ENCODE measurements around the gene CEP57.

CEP57 gene

GRCh38 chr11:95829580-95830259, 39.4 kb downstream of the CEP57 start:
- no peak overlapping the region for H3K27ac ChIP-seq (ENCODE audit: low read depth, low read length, severe bottlenecking)
- no peaks in the 10 kb centered on the region for H3K9me3 ChIP-seq (ENCODE audit: control insufficient read depth, low read length)
- H3K4me3 ChIP-seq (ENCODE audit: extremely low read depth, insufficient read depth, low read length, poor library complexity, severe bottlenecking), result no peak overlapping the region
- no peaks in the 10 kb centered on the region for H3K4me1 ChIP-seq (ENCODE audit: control insufficient read depth, insufficient read depth, low read length, poor library complexity, severe bottlenecking)
- H3K36me3 ChIP-seq (ENCODE audit: control insufficient read depth, insufficient read depth, low read length), result peaks cover 66% of the 10 kb centered on the region
- WGBS, 2 experiments (ENCODE audit: insufficient coverage in 2 of 2), result no CpG with 5 or more reads among the region's 1 CpG

- no CpG with 5 or more reads among the region's 2 CpGs for WGBS, 2 experiments (ENCODE audit: insufficient coverage in 2 of 2)
- H3K4me3 ChIP-seq (ENCODE audit: extremely low read depth, insufficient read depth, low read length, poor library complexity, severe bottlenecking), result no peak overlapping the region
- H3K9me3 ChIP-seq (ENCODE audit: control insufficient read depth, low read length), result no peaks in the 10 kb centered on the region
- H3K36me3 ChIP-seq (ENCODE audit: control insufficient read depth, insufficient read depth, low read length), result peaks cover 70% of the 10 kb centered on the region
- H3K4me1 ChIP-seq (ENCODE audit: control insufficient read depth, insufficient read depth, low read length, poor library complexity, severe bottlenecking), result no peaks in the 10 kb centered on the region
- peak overlapping the region; percentile 68 for H3K27ac ChIP-seq (ENCODE audit: low read depth, low read length, severe bottlenecking)
Measured at GRCh38 chr11:95831198-95831883, 41.0 kb downstream of the CEP57 start.

GRCh38 chr11:95832763-95833162, 42.5 kb downstream of the CEP57 start:
- H3K4me3 ChIP-seq (ENCODE audit: extremely low read depth, insufficient read depth, low read length, poor library complexity, severe bottlenecking), result no peak overlapping the region
- H3K9me3 ChIP-seq (ENCODE audit: control insufficient read depth, low read length), result no peaks in the 10 kb centered on the region
- H3K4me1 ChIP-seq (ENCODE audit: control insufficient read depth, insufficient read depth, low read length, poor library complexity, severe bottlenecking), result no peaks in the 10 kb centered on the region
- no peak overlapping the region for H3K27ac ChIP-seq (ENCODE audit: low read depth, low read length, severe bottlenecking)
- WGBS, 2 experiments (ENCODE audit: insufficient coverage in 2 of 2), result 100% methylated on average over 2 to 3 of the region's 3 CpGs
- H3K36me3 ChIP-seq (ENCODE audit: control insufficient read depth, insufficient read depth, low read length), result peaks cover 64% of the 10 kb centered on the region

GRCh38 chr11:95833378-95833777, 43.1 kb downstream of the CEP57 start:
- Histone ChIP-seq H3K4me1 (ENCODE audit: control insufficient read depth, insufficient read depth, low read length, poor library complexity, severe bottlenecking) (no peaks in the 10 kb centered on the region), H3K4me3 (ENCODE audit: extremely low read depth, insufficient read depth, low read length, poor library complexity, severe bottlenecking) (no peak overlapping the region), H3K27ac (ENCODE audit: low read depth, low read length, severe bottlenecking) (no peak overlapping the region), H3K36me3 (ENCODE audit: control insufficient read depth, insufficient read depth, low read length) (peaks cover 69% of the 10 kb centered on the region), H3K9me3 (ENCODE audit: control insufficient read depth, low read length) (no peaks in the 10 kb centered on the region)
- no CpG with 5 or more reads among the region's 1 CpG for WGBS, 2 experiments (ENCODE audit: insufficient coverage in 2 of 2)

GRCh38 chr11:95835351-95835750, 45.1 kb downstream of the CEP57 start:
- Histone ChIP-seq H3K27ac (ENCODE audit: low read depth, low read length, severe bottlenecking) (no peak overlapping the region), H3K36me3 (ENCODE audit: control insufficient read depth, insufficient read depth, low read length) (peaks cover 68% of the 10 kb centered on the region), H3K9me3 (ENCODE audit: control insufficient read depth, low read length) (no peaks in the 10 kb centered on the region), H3K4me1 (ENCODE audit: control insufficient read depth, insufficient read depth, low read length, poor library complexity, severe bottlenecking) (no peaks in the 10 kb centered on the region), H3K4me3 (ENCODE audit: extremely low read depth, insufficient read depth, low read length, poor library complexity, severe bottlenecking) (no peak overlapping the region)
- 100% methylated on average over 1 of the region's 3 CpGs; no CpG with 5 or more reads in 1 of the 2 experiments for WGBS, 2 experiments (ENCODE audit: insufficient coverage in 2 of 2)

GRCh38 chr11:95835768-95836488, 45.6 kb downstream of the CEP57 start:
- Histone ChIP-seq H3K4me1 (ENCODE audit: control insufficient read depth, insufficient read depth, low read length, poor library complexity, severe bottlenecking) (no peaks in the 10 kb centered on the region), H3K9me3 (ENCODE audit: control insufficient read depth, low read length) (no peaks in the 10 kb centered on the region), H3K36me3 (ENCODE audit: control insufficient read depth, insufficient read depth, low read length) (peaks cover 64% of the 10 kb centered on the region), H3K4me3 (ENCODE audit: extremely low read depth, insufficient read depth, low read length, poor library complexity, severe bottlenecking) (no peak overlapping the region), H3K27ac (ENCODE audit: low read depth, low read length, severe bottlenecking) (no peak overlapping the region)
- no CpG with 5 or more reads among the region's 3 CpGs for WGBS, 2 experiments (ENCODE audit: insufficient coverage in 2 of 2)

- Histone ChIP-seq H3K9me3 (ENCODE audit: control insufficient read depth, low read length) (no peaks in the 10 kb centered on the region), H3K36me3 (ENCODE audit: control insufficient read depth, insufficient read depth, low read length) (peaks cover 54% of the 10 kb centered on the region), H3K4me3 (ENCODE audit: extremely low read depth, insufficient read depth, low read length, poor library complexity, severe bottlenecking) (no peak overlapping the region), H3K27ac (ENCODE audit: low read depth, low read length, severe bottlenecking) (no peak overlapping the region), H3K4me1 (ENCODE audit: control insufficient read depth, insufficient read depth, low read length, poor library complexity, severe bottlenecking) (no peaks in the 10 kb centered on the region)
- no CpG with 5 or more reads among the region's 1 CpG for WGBS, 2 experiments (ENCODE audit: insufficient coverage in 2 of 2)
Measured at GRCh38 chr11:95845167-95845566, 54.9 kb downstream of the CEP57 start.

GRCh38 chr11:95849087-95849825, 59.0 kb downstream of the CEP57 start:
- WGBS, 2 experiments (ENCODE audit: insufficient coverage in 2 of 2), result 77 to 85% methylated on average over 4 to 5 of the region's 6 CpGs

GRCh38 chr11:95850137-95850536, 59.8 kb downstream of the CEP57 start:
- Histone ChIP-seq H3K36me3 (ENCODE audit: control insufficient read depth, insufficient read depth, low read length) (peaks cover 38% of the 10 kb centered on the region), H3K4me3 (ENCODE audit: extremely low read depth, insufficient read depth, low read length, poor library complexity, severe bottlenecking) (no peak overlapping the region), H3K4me1 (ENCODE audit: control insufficient read depth, insufficient read depth, low read length, poor library complexity, severe bottlenecking) (no peaks in the 10 kb centered on the region), H3K9me3 (ENCODE audit: control insufficient read depth, low read length) (no peaks in the 10 kb centered on the region), H3K27ac (ENCODE audit: low read depth, low read length, severe bottlenecking) (no peak overlapping the region)

More at GRCh38 chr11:95849087-95849825, 59.0 kb downstream of the CEP57 start:
- Histone ChIP-seq H3K4me3 (ENCODE audit: extremely low read depth, insufficient read depth, low read length, poor library complexity, severe bottlenecking) (no peak overlapping the region), H3K9me3 (ENCODE audit: control insufficient read depth, low read length) (no peaks in the 10 kb centered on the region), H3K36me3 (ENCODE audit: control insufficient read depth, insufficient read depth, low read length) (peaks cover 43% of the 10 kb centered on the region), H3K4me1 (ENCODE audit: control insufficient read depth, insufficient read depth, low read length, poor library complexity, severe bottlenecking) (no peaks in the 10 kb centered on the region), H3K27ac (ENCODE audit: low read depth, low read length, severe bottlenecking) (no peak overlapping the region)

GRCh38 chr11:95853138-95853537, 62.8 kb downstream of the CEP57 start:
- H3K36me3 ChIP-seq (ENCODE audit: control insufficient read depth, insufficient read depth, low read length), result peaks cover 37% of the 10 kb centered on the region
- H3K27ac ChIP-seq (ENCODE audit: low read depth, low read length, severe bottlenecking), result no peak overlapping the region
- H3K9me3 ChIP-seq (ENCODE audit: control insufficient read depth, low read length), result no peaks in the 10 kb centered on the region

More at GRCh38 chr11:95853138-95853537, 62.8 kb downstream of the CEP57 start:
- Histone ChIP-seq H3K4me3 (ENCODE audit: extremely low read depth, insufficient read depth, low read length, poor library complexity, severe bottlenecking) (no peak overlapping the region), H3K4me1 (ENCODE audit: control insufficient read depth, insufficient read depth, low read length, poor library complexity, severe bottlenecking) (no peaks in the 10 kb centered on the region)

Measured in mesodermal cell (in vitro differentiated cells).